SK-N-SH (cell line): ENCODE data around the gene HSPA1A. TPM values are rescaled to one million over a fixed set of nuclear protein-coding genes. Genes with fewer than 3 reads are reported as not detected.

Source experiments
- CTCF ChIA-PET: fragments of 300-600, 350-600 bp; formaldehyde crosslinking; extraction: SDS; loops from one replicate; lab custom pipeline; 2021; lab: Yijun Ruan, JAX
- POLR2A ChIA-PET: fragments of 350-600 bp; sonication (Branson Sonifier 250); formaldehyde crosslinking; extraction: SDS; loops from one replicate; lab custom pipeline; 2020; ENCODE audit warnings: antibody characterized with exemption, inconsistent platforms; lab: Yijun Ruan, JAX
- DNase-seq: peaks from one replicate; pipeline ENCODE4 v3.0.0; 2012
- H2AFZ ChIP-seq: fragments of 200-600 bp; sonication (generic); 2 replicates; pipeline ENCODE4 v1.8.1; 2016; ENCODE audit warnings: antibody characterized with exemption, mild to moderate bottlenecking, low read depth
- H3F3A ChIP-seq: fragments of 200-600 bp; sonication (generic); replicated peaks from 2 replicates; pipeline ENCODE3; 2016; ENCODE audit warnings: antibody characterized with exemption, mild to moderate bottlenecking; ENCODE audit not compliant: insufficient read depth
- H3K27ac ChIP-seq, 2 experiments: fragments of 200-500 bp in 1 of 2; fragments of 200-600 bp in 1 of 2; sonication (Bioruptor generic) in 1 of 2; sonication (generic), shearing (Covaris generic) in 1 of 2; 2 replicates each; pipeline versions ENCODE4 v1.5.1 to v1.6.1; 2014 to 2016; ENCODE audit warnings: low read depth in 2 of 2, inconsistent platforms in 1 of 2, low read length in 1 of 2, mild to moderate bottlenecking in 1 of 2, mixed read lengths in 1 of 2
- H3K27me3 ChIP-seq: fragments of 200-600 bp; sonication (generic), shearing (Covaris generic); 2 replicates; pipeline ENCODE4 v1.6.1; 2016; ENCODE audit warnings: mixed run types; ENCODE audit not compliant: insufficient read depth
- H3K36me3 ChIP-seq, 2 experiments: fragments of 200-500 bp in 1 of 2; fragments of 200-600 bp in 1 of 2; sonication (Bioruptor generic) in 1 of 2; sonication (generic) in 1 of 2; replicated peaks in 1 of 2; 2 replicates each; pipeline versions ENCODE3 to v1.5.1; 2014 to 2016; ENCODE audit warnings: low read length in 1 of 2, mild to moderate bottlenecking in 1 of 2; ENCODE audit not compliant: insufficient read depth in 2 of 2, control insufficient read depth in 1 of 2
- H3K4me1 ChIP-seq, 2 experiments: fragments of 200-500 bp in 1 of 2; fragments of 200-600 bp in 1 of 2; sonication (Bioruptor generic) in 1 of 2; sonication (generic), shearing (Covaris generic) in 1 of 2; 2 replicates each; pipeline versions ENCODE4 v1.5.1 to v1.6.1; 2014 to 2016; ENCODE audit warnings: low read depth in 1 of 2, low read length in 1 of 2, mixed run types in 1 of 2; ENCODE audit not compliant: insufficient read depth in 2 of 2, control insufficient read depth in 1 of 2
- H3K4me2 ChIP-seq: fragments of 200-600 bp; sonication (generic), shearing (Covaris generic); 2 replicates; pipeline ENCODE4 v1.6.1; 2017; ENCODE audit warnings: mixed run types
- H3K4me3 ChIP-seq, 2 experiments: fragments of 200-500 bp in 1 of 2; fragments of 200-600 bp in 1 of 2; sonication (Bioruptor generic) in 1 of 2; sonication (generic), shearing (Covaris generic) in 1 of 2; 2 replicates each; pipeline versions ENCODE4 v1.5.1 to v1.8.1; 2014 to 2016; ENCODE audit warnings: low read depth in 2 of 2, inconsistent platforms in 1 of 2, low read length in 1 of 2, mild to moderate bottlenecking in 1 of 2, mixed read lengths in 1 of 2, moderate library complexity in 1 of 2
- H3K79me2 ChIP-seq: fragments of 200-600 bp; sonication (generic); 2 replicates; pipeline ENCODE4 v1.8.1; 2017; ENCODE audit warnings: mild to moderate bottlenecking; ENCODE audit not compliant: insufficient read depth
- H3K9ac ChIP-seq: fragments of 200-600 bp; sonication (generic); 2 replicates; pipeline ENCODE4 v1.6.1; 2017; ENCODE audit warnings: mixed run types
- H3K9me2 ChIP-seq: fragments of 200-600 bp; sonication (generic); 2 replicates; pipeline ENCODE4 v1.6.1; 2017; ENCODE audit warnings: mixed run types
- H3K9me3 ChIP-seq: fragments of 200-600 bp; sonication (generic); 2 replicates; pipeline ENCODE4 v1.6.1; 2017; ENCODE audit warnings: mixed run types, mild to moderate bottlenecking, moderate library complexity
- H4K20me1 ChIP-seq: fragments of 200-600 bp; sonication (generic); 2 replicates; pipeline ENCODE4 v1.6.1; 2017; ENCODE audit warnings: mild to moderate bottlenecking, mixed run types; ENCODE audit not compliant: insufficient read depth
- CHD2 ChIP-seq: fragments of 150-350 bp; IDR thresholded peaks from 2 replicates; pipeline ENCODE4 v1.6.1; 2018; ENCODE audit warnings: low read length; ENCODE audit not compliant: partially characterized antibody
- ELF1 ChIP-seq: IDR thresholded peaks from 2 replicates; pipeline ENCODE4 v1.4.0; 2012
- EP300 ChIP-seq, 2 experiments: IDR thresholded peaks; 2 replicates each; pipeline versions ENCODE4 v1.4.0 to v1.6.1; 2012; ENCODE audit warnings: borderline replicate concordance in 1 of 2, low read depth in 1 of 2, low read length in 1 of 2
- EZH2phosphoT487 ChIP-seq: fragments of 200-600 bp; sonication (generic); IDR thresholded peaks from 2 replicates; pipeline ENCODE4 v1.6.1; 2017; ENCODE audit warnings: low read depth, mixed run types, mild to moderate bottlenecking, antibody characterized with exemption, moderate library complexity, borderline replicate concordance
- FOSL2 ChIP-seq: IDR thresholded peaks from 2 replicates; pipeline ENCODE4 v1.4.0; 2012; ENCODE audit warnings: low read depth, mild to moderate bottlenecking, moderate library complexity, borderline replicate concordance
- FOXM1 ChIP-seq: IDR thresholded peaks from 2 replicates; pipeline ENCODE4 v1.4.0; 2012; ENCODE audit warnings: low read depth, mild to moderate bottlenecking
- GABPA ChIP-seq: IDR thresholded peaks from 2 replicates; pipeline ENCODE4 v1.4.0; 2012; ENCODE audit warnings: low read depth, mild to moderate bottlenecking
- GATA2 ChIP-seq: sonication (generic); formaldehyde crosslinking; IDR thresholded peaks from 2 replicates; pipeline ENCODE4 v1.5.0; 2020; ENCODE audit warnings: mild to moderate bottlenecking, missing genetic modification reagents
- RAD21 ChIP-seq: IDR thresholded peaks from 2 replicates; pipeline ENCODE4 v1.6.1; 2012; ENCODE audit warnings: mild to moderate bottlenecking, low read length
- RCOR1 ChIP-seq: fragments of 150-350 bp; IDR thresholded peaks from 2 replicates; pipeline ENCODE4 v1.6.1; 2017; ENCODE audit warnings: antibody characterized with exemption, low read length
- RFX5 ChIP-seq: IDR thresholded peaks from 2 replicates; pipeline ENCODE4 v1.6.1; 2012; ENCODE audit warnings: mild to moderate bottlenecking, improper control_type of control experiment, low read length
- RXRA ChIP-seq: IDR thresholded peaks from 2 replicates; pipeline ENCODE4 v1.4.0; 2012; ENCODE audit warnings: low read depth, mild to moderate bottlenecking, borderline replicate concordance
- SMC3 ChIP-seq: IDR thresholded peaks from 2 replicates; pipeline ENCODE4 v1.6.1; 2012; ENCODE audit warnings: low read depth, low read length, improper control_type of control experiment
- TCF12 ChIP-seq: IDR thresholded peaks from 2 replicates; pipeline ENCODE4 v1.4.0; 2012
- WGBS: methylation state at CpG from one replicate; pipeline ENCODE4 v1.1.6; 2017; ENCODE audit warnings: low lambda C conversion rate; 5-methylcytosine and 5-hydroxymethylcytosine counted together
- polyA plus RNA-seq, 3 experiments: library from polyadenylated mRNA; depleted of rRNA; stranded (reverse); fragments of >200 nt; gene quantifications; 2 replicates each; pipeline ENCODE4 v1.2.3, GENCODE V29; 2012
- TF ChIP-seq, protein P1 (sequence below): fragments of 200-600 bp; sonication (generic); IDR thresholded peaks from 2 replicates; pipeline ENCODE4 v1.6.1; 2017; ENCODE audit warnings: antibody characterized with exemption, mild to moderate bottlenecking, moderate library complexity
- TF ChIP-seq, protein P2 (sequence below): fragments of 150-350 bp; IDR thresholded peaks from 2 replicates; pipeline ENCODE4 v1.6.1; 2016; ENCODE audit warnings: mild to moderate bottlenecking, low read depth, low read length
- TF ChIP-seq, protein P3 (sequence below): IDR thresholded peaks from 2 replicates; pipeline ENCODE4; 2012
- TF ChIP-seq, protein P4 (sequence below): IDR thresholded peaks from 2 replicates; pipeline ENCODE4 v1.6.1; 2012; ENCODE audit warnings: mild to moderate bottlenecking, low read depth, low read length, moderate library complexity
- TF ChIP-seq, protein P5 (sequence below): IDR thresholded peaks from 2 replicates; pipeline ENCODE4 v1.4.0; 2012; ENCODE audit warnings: low read depth, borderline replicate concordance
- TF ChIP-seq, protein P6 (sequence below): IDR thresholded peaks from 2 replicates; pipeline ENCODE4 v1.4.0; 2012; ENCODE audit warnings: low read depth, borderline replicate concordance

Gene HSPA1A
- polyA plus RNA-seq, 1 of the 3 experiments (the other 2 are of a cell fraction) = 119 TPM

DNA sequence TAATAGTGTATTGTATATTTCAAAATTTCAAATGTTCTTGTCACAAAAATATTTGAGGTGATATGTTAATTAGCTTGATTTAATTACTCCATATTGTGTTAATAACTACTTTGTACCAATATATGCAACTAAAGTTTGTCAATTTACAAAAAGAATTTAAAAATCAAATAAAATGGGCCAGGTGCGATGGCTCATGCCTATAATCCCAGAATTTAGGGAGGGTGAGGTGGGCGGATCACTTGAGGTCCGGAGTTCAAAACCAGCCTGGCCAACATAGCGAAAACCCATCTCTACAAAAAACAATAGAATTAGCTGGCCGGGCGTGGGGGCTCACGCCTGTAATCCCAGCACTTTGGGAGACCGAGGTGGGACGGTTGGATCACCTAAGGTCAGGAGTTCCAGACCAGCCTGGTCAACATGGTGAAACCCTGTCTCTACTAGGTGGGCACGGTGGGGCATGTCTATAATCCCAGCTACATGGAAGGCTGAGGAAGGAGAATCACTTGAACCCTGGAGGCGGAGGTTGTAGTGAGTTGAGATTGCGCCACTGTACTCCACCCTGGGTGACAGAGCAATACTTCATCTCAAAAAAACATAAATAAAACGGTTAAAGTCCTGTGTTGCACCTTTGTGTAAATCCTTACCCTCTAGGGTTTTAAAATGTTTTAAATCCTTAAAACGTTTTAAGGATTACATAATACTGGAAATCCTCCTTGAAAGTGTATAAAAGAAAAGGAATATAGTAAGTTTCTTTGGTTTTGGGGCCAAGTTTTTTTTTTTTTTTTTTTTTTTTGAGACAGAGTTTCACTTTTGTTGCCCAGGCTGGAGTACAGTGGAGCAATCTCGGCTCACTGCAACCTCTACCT, 16.2 kb downstream of the HSPA1A start:
- peak overlapping the region in 1 of 2 experiments; percentile 71; a peak in 2 of 4 replicates for H3K4me3 ChIP-seq
- H3K27me3 ChIP-seq = no peaks in the 10 kb centered on the region
- 89% methylated on average over 15 of the region's 15 CpGs for WGBS
- H2AFZ ChIP-seq = no peak overlapping the region
- H3K9ac ChIP-seq = no peak overlapping the region; the same call in 1 of the 2 replicates
- H3F3A ChIP-seq = peaks cover 18% of the 10 kb centered on the region
- H3K79me2 ChIP-seq = peaks cover 48% of the 10 kb centered on the region
- DNase-seq = no peak
- H3K9me2 ChIP-seq = no peaks in the 10 kb centered on the region
- H3K27ac ChIP-seq = no peak overlapping the region
- H3K9me3 ChIP-seq = no peaks in the 10 kb centered on the region
- peaks cover 9 to 10% of the 10 kb centered on the region in 2 experiments; a peak in 2 of 4 replicates for H3K4me1 ChIP-seq
- TF ChIP-seq CHD2 (no peak), RXRA (no peak), GATA2 (CRISPR knock-in tag) (no peak), EP300 (IDR thresholded peaks at IDR 0.05; ENCODE audit: borderline replicate concordance in 1 of 2, low read depth in 1 of 2, low read length in 1 of 2) (no peak), SMC3 (no peak), ELF1 (no peak), GABPA (no peak), RCOR1 (no peak), EZH2phosphoT487 (no peak), FOXM1 (no peak), RAD21 (no peak), TCF12 (no peak), FOSL2 (no peak), RFX5 (no peak)
- TF ChIP-seq, protein P1, sequence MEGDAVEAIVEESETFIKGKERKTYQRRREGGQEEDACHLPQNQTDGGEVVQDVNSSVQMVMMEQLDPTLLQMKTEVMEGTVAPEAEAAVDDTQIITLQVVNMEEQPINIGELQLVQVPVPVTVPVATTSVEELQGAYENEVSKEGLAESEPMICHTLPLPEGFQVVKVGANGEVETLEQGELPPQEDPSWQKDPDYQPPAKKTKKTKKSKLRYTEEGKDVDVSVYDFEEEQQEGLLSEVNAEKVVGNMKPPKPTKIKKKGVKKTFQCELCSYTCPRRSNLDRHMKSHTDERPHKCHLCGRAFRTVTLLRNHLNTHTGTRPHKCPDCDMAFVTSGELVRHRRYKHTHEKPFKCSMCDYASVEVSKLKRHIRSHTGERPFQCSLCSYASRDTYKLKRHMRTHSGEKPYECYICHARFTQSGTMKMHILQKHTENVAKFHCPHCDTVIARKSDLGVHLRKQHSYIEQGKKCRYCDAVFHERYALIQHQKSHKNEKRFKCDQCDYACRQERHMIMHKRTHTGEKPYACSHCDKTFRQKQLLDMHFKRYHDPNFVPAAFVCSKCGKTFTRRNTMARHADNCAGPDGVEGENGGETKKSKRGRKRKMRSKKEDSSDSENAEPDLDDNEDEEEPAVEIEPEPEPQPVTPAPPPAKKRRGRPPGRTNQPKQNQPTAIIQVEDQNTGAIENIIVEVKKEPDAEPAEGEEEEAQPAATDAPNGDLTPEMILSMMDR = no peak
- TF ChIP-seq, protein P2, sequence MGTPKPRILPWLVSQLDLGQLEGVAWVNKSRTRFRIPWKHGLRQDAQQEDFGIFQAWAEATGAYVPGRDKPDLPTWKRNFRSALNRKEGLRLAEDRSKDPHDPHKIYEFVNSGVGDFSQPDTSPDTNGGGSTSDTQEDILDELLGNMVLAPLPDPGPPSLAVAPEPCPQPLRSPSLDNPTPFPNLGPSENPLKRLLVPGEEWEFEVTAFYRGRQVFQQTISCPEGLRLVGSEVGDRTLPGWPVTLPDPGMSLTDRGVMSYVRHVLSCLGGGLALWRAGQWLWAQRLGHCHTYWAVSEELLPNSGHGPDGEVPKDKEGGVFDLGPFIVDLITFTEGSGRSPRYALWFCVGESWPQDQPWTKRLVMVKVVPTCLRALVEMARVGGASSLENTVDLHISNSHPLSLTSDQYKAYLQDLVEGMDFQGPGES = no peak
- TF ChIP-seq, protein P3, sequence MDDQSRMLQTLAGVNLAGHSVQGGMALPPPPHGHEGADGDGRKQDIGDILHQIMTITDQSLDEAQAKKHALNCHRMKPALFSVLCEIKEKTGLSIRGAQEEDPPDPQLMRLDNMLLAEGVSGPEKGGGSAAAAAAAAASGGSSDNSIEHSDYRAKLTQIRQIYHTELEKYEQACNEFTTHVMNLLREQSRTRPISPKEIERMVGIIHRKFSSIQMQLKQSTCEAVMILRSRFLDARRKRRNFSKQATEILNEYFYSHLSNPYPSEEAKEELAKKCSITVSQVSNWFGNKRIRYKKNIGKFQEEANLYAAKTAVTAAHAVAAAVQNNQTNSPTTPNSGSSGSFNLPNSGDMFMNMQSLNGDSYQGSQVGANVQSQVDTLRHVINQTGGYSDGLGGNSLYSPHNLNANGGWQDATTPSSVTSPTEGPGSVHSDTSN = no peak
- TF ChIP-seq, protein P4, sequence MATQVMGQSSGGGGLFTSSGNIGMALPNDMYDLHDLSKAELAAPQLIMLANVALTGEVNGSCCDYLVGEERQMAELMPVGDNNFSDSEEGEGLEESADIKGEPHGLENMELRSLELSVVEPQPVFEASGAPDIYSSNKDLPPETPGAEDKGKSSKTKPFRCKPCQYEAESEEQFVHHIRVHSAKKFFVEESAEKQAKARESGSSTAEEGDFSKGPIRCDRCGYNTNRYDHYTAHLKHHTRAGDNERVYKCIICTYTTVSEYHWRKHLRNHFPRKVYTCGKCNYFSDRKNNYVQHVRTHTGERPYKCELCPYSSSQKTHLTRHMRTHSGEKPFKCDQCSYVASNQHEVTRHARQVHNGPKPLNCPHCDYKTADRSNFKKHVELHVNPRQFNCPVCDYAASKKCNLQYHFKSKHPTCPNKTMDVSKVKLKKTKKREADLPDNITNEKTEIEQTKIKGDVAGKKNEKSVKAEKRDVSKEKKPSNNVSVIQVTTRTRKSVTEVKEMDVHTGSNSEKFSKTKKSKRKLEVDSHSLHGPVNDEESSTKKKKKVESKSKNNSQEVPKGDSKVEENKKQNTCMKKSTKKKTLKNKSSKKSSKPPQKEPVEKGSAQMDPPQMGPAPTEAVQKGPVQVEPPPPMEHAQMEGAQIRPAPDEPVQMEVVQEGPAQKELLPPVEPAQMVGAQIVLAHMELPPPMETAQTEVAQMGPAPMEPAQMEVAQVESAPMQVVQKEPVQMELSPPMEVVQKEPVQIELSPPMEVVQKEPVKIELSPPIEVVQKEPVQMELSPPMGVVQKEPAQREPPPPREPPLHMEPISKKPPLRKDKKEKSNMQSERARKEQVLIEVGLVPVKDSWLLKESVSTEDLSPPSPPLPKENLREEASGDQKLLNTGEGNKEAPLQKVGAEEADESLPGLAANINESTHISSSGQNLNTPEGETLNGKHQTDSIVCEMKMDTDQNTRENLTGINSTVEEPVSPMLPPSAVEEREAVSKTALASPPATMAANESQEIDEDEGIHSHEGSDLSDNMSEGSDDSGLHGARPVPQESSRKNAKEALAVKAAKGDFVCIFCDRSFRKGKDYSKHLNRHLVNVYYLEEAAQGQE = no peak
- TF ChIP-seq, protein P5, sequence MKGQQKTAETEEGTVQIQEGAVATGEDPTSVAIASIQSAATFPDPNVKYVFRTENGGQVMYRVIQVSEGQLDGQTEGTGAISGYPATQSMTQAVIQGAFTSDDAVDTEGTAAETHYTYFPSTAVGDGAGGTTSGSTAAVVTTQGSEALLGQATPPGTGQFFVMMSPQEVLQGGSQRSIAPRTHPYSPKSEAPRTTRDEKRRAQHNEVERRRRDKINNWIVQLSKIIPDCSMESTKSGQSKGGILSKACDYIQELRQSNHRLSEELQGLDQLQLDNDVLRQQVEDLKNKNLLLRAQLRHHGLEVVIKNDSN = no peak
- TF ChIP-seq, protein P6, sequence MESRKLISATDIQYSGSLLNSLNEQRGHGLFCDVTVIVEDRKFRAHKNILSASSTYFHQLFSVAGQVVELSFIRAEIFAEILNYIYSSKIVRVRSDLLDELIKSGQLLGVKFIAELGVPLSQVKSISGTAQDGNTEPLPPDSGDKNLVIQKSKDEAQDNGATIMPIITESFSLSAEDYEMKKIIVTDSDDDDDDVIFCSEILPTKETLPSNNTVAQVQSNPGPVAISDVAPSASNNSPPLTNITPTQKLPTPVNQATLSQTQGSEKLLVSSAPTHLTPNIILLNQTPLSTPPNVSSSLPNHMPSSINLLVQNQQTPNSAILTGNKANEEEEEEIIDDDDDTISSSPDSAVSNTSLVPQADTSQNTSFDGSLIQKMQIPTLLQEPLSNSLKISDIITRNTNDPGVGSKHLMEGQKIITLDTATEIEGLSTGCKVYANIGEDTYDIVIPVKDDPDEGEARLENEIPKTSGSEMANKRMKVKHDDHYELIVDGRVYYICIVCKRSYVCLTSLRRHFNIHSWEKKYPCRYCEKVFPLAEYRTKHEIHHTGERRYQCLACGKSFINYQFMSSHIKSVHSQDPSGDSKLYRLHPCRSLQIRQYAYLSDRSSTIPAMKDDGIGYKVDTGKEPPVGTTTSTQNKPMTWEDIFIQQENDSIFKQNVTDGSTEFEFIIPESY = no peak
- ChIA-PET POLR2A (interaction anchor here (0.7 to 1.3 kb wide), 2 partner anchors 106 to 1140 kb away, joined by 3 read pairs; no protein-coding TSS in a partner anchor), CTCF (interaction anchor here (1.2 to 2.8 kb wide), 8 partner anchors 18 to 233 kb away, joined by 5 to 45 read pairs (median 16); partner anchors contain the start of genes CLIC1, DDAH2, HSPA1A and HSPA1L)
- peak overlapping the region; percentile 80 for H3K4me2 ChIP-seq
- H3K36me3 ChIP-seq = peaks cover 0 to 6% of the 10 kb centered on the region in 2 experiments
- peaks cover 8% of the 10 kb centered on the region for H4K20me1 ChIP-seq
